Erythroblast (primary cell): ENCODE data around the gene ARHGDIA.

Source experiments
- GATA1 ChIP-seq: IDR thresholded peaks from 2 replicates; pipeline ENCODE4 v1.6.1; 2011; ENCODE audit warnings: low read depth, mild to moderate bottlenecking, control low read depth, low read length, moderate library complexity
- POLR2A ChIP-seq: IDR thresholded peaks from 2 replicates; pipeline ENCODE4 v1.6.1; 2011; ENCODE audit warnings: mild to moderate bottlenecking, low read length

GRCh38 chr17:81829858-81830257 lies 41.3 kb downstream of the ARHGDIA start:
- no peak for TF ChIP-seq POLR2A
- TF ChIP-seq GATA1, result no peak
